ENCODE measurements around the gene CACNB3.

Gene CACNB3

DNA sequence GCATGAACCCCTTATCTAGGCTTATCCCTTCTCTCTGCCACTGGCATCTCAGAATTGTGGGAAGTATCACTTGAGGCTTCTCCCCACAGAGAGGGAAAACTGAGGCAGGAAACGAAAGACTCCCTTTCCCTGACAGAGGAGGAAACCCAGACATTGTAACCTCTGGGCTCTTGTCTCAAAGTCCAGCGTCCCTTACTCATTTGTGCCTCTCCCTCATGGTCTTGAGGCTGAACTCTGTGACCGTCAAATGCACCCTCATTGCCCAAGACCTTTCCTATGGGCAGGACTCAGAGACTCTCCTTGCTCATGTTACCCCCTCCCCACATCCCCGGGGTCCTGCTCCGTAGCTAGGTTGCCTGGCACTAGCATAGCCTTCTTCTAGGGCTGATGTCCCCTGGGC lies 3.8 kb downstream of the CACNB3 start:
- TF ChIP-seq CTCF (conservative IDR thresholded peaks at IDR 0.05; ENCODE audit: low read length) = no peak
- DNase-seq (ENCODE audit: low read depth) = no peak
- no peak overlapping the region for H3K4me3 ChIP-seq (ENCODE audit: low read length)

DNA sequence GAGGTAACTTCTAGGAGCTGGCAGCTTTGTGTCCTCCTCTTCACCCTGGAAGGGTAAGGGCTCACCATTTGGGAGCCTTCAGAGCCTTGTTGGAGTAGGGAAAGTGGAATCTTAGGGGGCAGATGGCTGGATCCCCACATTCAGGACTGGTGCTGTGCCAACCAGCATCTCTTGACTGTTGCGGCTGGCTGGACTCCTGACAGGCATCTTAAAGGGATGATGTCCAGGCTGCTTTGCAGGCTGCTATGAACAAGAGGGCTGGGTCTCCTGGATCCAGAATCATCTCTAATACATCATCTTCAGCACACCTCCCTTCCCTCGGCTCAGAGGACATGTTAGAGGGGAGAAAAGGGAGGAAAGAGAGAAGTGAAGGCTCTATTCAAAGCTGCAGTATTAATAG lies 4.4 kb downstream of the CACNB3 start:
- TF ChIP-seq CTCF (conservative IDR thresholded peaks at IDR 0.05; ENCODE audit: low read length) = no peak
- no peak for DNase-seq (ENCODE audit: low read depth)
- no peak overlapping the region for H3K4me3 ChIP-seq (ENCODE audit: low read length)

DNA sequence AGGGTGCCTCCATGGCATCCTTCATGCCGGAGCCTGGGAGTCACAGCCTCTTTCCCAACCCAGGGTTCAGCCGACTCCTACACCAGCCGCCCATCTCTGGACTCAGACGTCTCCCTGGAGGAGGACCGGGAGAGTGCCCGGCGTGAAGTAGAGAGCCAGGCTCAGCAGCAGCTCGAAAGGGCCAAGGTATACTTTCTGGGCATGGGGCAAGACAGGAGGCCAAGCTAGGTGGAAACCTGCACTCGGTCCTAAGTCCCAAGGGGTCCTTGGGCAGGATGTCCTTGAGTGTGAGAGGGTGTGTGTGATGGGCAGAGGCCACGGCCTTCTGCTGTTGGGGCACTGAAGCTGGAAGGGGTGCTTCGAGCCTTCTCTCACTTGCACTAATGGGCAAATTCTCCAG lies 5.0 kb downstream of the CACNB3 start:
- DNase-seq (ENCODE audit: low read depth) = no peak
- TF ChIP-seq CTCF (conservative IDR thresholded peaks at IDR 0.05; ENCODE audit: low read length) = no peak
- H3K4me3 ChIP-seq (ENCODE audit: low read length) = no peak overlapping the region

DNA sequence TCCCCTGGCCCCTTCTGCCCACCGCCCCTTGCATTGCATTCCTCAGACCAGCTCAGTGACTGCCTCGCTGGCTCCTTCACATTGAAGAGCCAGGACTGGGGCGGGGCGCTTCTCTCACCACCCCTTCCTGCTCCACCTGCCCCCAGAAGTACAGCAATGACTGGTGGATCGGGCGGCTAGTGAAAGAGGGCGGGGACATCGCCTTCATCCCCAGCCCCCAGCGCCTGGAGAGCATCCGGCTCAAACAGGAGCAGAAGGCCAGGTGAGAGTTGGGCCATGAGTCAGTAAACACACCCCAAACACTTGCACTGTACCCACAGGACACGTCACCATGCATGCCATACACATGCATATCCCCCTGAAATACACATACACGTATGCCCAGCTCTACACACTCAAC lies 5.8 kb downstream of the CACNB3 start:
- no peak for DNase-seq (ENCODE audit: low read depth)
- TF ChIP-seq CTCF (conservative IDR thresholded peaks at IDR 0.05; ENCODE audit: low read length) = no peak

DNA sequence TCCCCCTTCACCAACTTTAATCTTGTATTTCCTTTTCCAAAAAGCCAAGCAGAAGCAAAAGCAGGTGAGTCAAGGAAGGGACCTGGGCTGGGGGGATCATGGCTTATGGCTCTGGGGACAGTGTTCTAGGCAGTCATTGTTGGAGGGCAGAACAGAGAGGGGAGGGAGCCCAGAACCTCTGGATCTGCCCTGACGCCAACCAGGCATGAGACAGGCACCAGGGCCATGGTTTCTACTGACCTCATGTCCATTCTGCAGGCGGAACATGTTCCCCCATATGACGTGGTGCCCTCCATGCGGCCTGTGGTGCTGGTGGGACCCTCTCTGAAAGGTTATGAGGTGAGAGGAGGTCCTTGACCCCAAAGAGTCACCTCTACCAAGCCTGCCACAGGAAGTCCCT lies 6.6 kb downstream of the CACNB3 start:
- TF ChIP-seq CTCF (conservative IDR thresholded peaks at IDR 0.05; ENCODE audit: low read length) = no peak
- H3K4me3 ChIP-seq (ENCODE audit: low read length) = no peak overlapping the region
- no peak for DNase-seq (ENCODE audit: low read depth)

More for the DNA sequence above, 5.8 kb downstream of the CACNB3 start:
- H3K4me3 ChIP-seq (ENCODE audit: low read length) = no peak overlapping the region

GRCh38 chr12:48826209-48826855 lies 8.0 kb downstream of the CACNB3 start:
- DNase-seq (ENCODE audit: low read depth) = no peak
- TF ChIP-seq CTCF (conservative IDR thresholded peaks at IDR 0.05; ENCODE audit: low read length) = no peak
- no peak overlapping the region for H3K4me3 ChIP-seq (ENCODE audit: low read length)

DNA sequence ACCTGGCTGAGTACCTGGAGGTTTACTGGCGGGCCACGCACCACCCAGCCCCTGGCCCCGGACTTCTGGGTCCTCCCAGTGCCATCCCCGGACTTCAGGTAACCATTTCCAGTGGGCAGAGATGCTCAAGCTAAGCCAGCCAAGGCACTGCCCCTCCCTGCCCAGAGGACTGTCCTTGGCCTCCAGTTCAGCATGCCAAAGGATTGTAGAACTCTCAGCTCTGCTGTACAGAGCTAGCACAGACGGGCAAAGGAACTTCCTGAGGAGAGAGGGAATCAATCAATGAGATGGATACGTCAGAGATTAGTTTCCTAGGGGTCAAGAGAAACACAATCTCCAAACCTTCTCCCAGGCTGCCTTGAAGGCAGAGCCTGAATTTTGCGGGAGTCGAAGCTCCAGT lies 8.7 kb downstream of the CACNB3 start:
- TF ChIP-seq CTCF (conservative IDR thresholded peaks at IDR 0.05; ENCODE audit: low read length) = no peak
- no peak for DNase-seq (ENCODE audit: low read depth)
- H3K4me3 ChIP-seq (ENCODE audit: low read length) = no peak overlapping the region
